ENCODE data around the gene EEF1A2. TPM values are rescaled to one million over a fixed set of nuclear protein-coding genes. Genes with fewer than 3 reads are reported as not detected.

Gene EEF1A2
- total and polyA plus RNA-seq, 4 donors, result 0.05 to 0.12 TPM; not detected in 2

DNA sequence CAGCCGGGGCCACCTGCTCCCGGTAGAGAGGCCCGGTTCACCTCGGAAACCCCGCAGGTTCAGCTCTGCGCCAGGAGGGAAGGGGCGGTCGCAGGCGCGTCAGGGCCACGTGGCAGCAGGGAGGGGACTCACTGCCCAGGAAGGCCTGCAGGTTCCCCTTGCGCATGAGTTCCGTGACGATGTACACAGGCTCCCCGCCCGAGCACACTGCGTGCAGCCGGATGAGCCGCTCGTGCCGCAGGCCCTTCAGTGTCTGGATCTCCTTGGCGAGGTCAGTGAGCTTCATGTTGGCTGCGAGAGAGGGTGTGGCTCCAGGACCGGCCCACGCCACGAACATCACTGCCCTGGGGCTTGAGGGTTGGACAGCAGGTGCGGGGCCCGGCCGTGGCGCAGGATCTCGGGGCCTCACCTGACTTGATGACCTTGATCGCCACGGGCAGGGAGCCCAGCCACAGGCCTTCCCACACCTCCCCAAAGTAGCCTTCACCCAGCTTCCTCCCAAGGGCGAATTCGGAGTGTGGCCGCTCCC, 43.2 kb upstream of the EEF1A2 start:
- no peak overlapping the region for H3K9ac ChIP-seq (ENCODE audit: low read depth in 1 of 2, low read length in 2 of 2)
- DNase-seq (ENCODE audit: low spot score), result no peak
- H3K4me3 ChIP-seq (ENCODE audit: low read depth in 1 of 3, low read length in 3 of 3), result no peak overlapping the region
- H3K27me3 ChIP-seq (ENCODE audit: control insufficient read depth in 4 of 4, insufficient read depth in 4 of 4, low read length in 3 of 4), result no peaks in the 10 kb centered on the region
- 87% methylated on average over 36 of the region's 36 CpGs for WGBS
- H3K27ac ChIP-seq (ENCODE audit: low read depth in 1 of 2, low read length in 2 of 2), result no peak overlapping the region
- H3K36me3 ChIP-seq (ENCODE audit: control insufficient read depth in 4 of 4, insufficient read depth in 3 of 4, low read depth in 1 of 4, low read length in 3 of 4), result no peaks in the 10 kb centered on the region
- H3K4me1 ChIP-seq (ENCODE audit: control insufficient read depth in 4 of 4, insufficient read depth in 4 of 4, low read length in 3 of 4), result peaks cover 0 to 9% (median 6%) of the 10 kb centered on the region in 4 donors
- no peaks in the 10 kb centered on the region for H3K9me3 ChIP-seq (ENCODE audit: control insufficient read depth in 4 of 4, low read length in 3 of 4)
- TF ChIP-seq TAF1 (conservative IDR thresholded peaks at IDR 0.05), result no peak
- no peak for TF ChIP-seq HNF4G (IDR thresholded peaks at IDR 0.05)
- TF ChIP-seq FOXA2 (IDR thresholded peaks at IDR 0.05), result no peak
- TF ChIP-seq FOXA1 (IDR thresholded peaks at IDR 0.05), result no peak
- no peak for TF ChIP-seq YY1 (IDR thresholded peaks at IDR 0.05)
- TF ChIP-seq JUND (IDR thresholded peaks at IDR 0.05), result no peak
- no peak for TF ChIP-seq GABPA (IDR thresholded peaks at IDR 0.05 in 1 of 2, conservative IDR thresholded peaks at IDR 0.05 in 1 of 2)
- TF ChIP-seq RAD21 (IDR thresholded peaks at IDR 0.05), result no peak
- TF ChIP-seq RXRA (IDR thresholded peaks at IDR 0.05), result no peak
- TF ChIP-seq, protein P1, sequence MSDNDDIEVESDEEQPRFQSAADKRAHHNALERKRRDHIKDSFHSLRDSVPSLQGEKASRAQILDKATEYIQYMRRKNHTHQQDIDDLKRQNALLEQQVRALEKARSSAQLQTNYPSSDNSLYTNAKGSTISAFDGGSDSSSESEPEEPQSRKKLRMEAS (IDR thresholded peaks at IDR 0.05), result no peak
- TF ChIP-seq, protein P2, sequence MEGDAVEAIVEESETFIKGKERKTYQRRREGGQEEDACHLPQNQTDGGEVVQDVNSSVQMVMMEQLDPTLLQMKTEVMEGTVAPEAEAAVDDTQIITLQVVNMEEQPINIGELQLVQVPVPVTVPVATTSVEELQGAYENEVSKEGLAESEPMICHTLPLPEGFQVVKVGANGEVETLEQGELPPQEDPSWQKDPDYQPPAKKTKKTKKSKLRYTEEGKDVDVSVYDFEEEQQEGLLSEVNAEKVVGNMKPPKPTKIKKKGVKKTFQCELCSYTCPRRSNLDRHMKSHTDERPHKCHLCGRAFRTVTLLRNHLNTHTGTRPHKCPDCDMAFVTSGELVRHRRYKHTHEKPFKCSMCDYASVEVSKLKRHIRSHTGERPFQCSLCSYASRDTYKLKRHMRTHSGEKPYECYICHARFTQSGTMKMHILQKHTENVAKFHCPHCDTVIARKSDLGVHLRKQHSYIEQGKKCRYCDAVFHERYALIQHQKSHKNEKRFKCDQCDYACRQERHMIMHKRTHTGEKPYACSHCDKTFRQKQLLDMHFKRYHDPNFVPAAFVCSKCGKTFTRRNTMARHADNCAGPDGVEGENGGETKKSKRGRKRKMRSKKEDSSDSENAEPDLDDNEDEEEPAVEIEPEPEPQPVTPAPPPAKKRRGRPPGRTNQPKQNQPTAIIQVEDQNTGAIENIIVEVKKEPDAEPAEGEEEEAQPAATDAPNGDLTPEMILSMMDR (IDR thresholded peaks at IDR 0.05; ENCODE audit: low read depth, low read length, missing input control), result no peak
- TF ChIP-seq SP1 (IDR thresholded peaks at IDR 0.05), result no peak
- TF ChIP-seq, protein P3, sequence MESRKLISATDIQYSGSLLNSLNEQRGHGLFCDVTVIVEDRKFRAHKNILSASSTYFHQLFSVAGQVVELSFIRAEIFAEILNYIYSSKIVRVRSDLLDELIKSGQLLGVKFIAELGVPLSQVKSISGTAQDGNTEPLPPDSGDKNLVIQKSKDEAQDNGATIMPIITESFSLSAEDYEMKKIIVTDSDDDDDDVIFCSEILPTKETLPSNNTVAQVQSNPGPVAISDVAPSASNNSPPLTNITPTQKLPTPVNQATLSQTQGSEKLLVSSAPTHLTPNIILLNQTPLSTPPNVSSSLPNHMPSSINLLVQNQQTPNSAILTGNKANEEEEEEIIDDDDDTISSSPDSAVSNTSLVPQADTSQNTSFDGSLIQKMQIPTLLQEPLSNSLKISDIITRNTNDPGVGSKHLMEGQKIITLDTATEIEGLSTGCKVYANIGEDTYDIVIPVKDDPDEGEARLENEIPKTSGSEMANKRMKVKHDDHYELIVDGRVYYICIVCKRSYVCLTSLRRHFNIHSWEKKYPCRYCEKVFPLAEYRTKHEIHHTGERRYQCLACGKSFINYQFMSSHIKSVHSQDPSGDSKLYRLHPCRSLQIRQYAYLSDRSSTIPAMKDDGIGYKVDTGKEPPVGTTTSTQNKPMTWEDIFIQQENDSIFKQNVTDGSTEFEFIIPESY (IDR thresholded peaks at IDR 0.05), result no peak
- TF ChIP-seq HNF4A (conservative IDR thresholded peaks at IDR 0.05), result no peak
- TF ChIP-seq, protein P4, sequence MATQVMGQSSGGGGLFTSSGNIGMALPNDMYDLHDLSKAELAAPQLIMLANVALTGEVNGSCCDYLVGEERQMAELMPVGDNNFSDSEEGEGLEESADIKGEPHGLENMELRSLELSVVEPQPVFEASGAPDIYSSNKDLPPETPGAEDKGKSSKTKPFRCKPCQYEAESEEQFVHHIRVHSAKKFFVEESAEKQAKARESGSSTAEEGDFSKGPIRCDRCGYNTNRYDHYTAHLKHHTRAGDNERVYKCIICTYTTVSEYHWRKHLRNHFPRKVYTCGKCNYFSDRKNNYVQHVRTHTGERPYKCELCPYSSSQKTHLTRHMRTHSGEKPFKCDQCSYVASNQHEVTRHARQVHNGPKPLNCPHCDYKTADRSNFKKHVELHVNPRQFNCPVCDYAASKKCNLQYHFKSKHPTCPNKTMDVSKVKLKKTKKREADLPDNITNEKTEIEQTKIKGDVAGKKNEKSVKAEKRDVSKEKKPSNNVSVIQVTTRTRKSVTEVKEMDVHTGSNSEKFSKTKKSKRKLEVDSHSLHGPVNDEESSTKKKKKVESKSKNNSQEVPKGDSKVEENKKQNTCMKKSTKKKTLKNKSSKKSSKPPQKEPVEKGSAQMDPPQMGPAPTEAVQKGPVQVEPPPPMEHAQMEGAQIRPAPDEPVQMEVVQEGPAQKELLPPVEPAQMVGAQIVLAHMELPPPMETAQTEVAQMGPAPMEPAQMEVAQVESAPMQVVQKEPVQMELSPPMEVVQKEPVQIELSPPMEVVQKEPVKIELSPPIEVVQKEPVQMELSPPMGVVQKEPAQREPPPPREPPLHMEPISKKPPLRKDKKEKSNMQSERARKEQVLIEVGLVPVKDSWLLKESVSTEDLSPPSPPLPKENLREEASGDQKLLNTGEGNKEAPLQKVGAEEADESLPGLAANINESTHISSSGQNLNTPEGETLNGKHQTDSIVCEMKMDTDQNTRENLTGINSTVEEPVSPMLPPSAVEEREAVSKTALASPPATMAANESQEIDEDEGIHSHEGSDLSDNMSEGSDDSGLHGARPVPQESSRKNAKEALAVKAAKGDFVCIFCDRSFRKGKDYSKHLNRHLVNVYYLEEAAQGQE (IDR thresholded peaks at IDR 0.05), result no peak
- no peak for TF ChIP-seq NR2F2 (IDR thresholded peaks at IDR 0.05)
- TF ChIP-seq, protein P5, sequence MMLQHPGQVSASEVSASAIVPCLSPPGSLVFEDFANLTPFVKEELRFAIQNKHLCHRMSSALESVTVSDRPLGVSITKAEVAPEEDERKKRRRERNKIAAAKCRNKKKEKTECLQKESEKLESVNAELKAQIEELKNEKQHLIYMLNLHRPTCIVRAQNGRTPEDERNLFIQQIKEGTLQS (IDR thresholded peaks at IDR 0.05), result no peak
- TF ChIP-seq EGR1 (IDR thresholded peaks at IDR 0.05; ENCODE audit: low read depth in 2 of 2), result no peak
